AG09319 (cell line): ENCODE data around the gene RAI1.

Experiments
- DNase-seq: peaks from one replicate; pipeline ENCODE4 v3.0.0-alpha.2; 2010; ENCODE audit warnings: low read depth; ENCODE audit errors: extremely low read depth
- CTCF ChIP-seq: IDR thresholded peaks from 2 replicates; pipeline ENCODE4 v1.5.1; 2011; ENCODE audit warnings: low read depth, mild to moderate bottlenecking, inconsistent platforms, low read length, moderate library complexity

Gene RAI1

GRCh38 chr17:17766077-17766743 is 85.0 kb downstream of the RAI1 start:
- no peak for DNase-seq
- TF ChIP-seq CTCF, result no peak

DNA sequence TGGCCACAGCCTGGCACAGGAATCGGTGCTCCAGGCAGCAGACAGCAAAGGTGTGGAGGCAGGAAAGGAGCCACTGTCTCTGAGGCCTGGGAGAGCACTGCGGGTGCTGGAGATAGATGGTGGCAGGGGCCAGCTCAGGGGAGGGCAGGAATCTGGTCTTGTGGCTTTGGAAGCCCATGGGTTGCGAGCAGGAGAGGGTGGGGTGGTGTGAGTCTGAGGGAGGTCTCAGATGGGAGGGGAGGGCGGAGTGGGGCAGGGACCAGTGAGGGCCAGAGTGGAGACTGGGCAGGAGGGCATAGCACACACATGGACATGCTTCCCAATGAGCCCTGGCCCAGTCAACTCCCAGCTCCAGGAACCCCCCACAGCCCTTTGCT is 85.5 kb downstream of the RAI1 start:
- no peak for TF ChIP-seq CTCF
- DNase-seq, result no peak

DNA sequence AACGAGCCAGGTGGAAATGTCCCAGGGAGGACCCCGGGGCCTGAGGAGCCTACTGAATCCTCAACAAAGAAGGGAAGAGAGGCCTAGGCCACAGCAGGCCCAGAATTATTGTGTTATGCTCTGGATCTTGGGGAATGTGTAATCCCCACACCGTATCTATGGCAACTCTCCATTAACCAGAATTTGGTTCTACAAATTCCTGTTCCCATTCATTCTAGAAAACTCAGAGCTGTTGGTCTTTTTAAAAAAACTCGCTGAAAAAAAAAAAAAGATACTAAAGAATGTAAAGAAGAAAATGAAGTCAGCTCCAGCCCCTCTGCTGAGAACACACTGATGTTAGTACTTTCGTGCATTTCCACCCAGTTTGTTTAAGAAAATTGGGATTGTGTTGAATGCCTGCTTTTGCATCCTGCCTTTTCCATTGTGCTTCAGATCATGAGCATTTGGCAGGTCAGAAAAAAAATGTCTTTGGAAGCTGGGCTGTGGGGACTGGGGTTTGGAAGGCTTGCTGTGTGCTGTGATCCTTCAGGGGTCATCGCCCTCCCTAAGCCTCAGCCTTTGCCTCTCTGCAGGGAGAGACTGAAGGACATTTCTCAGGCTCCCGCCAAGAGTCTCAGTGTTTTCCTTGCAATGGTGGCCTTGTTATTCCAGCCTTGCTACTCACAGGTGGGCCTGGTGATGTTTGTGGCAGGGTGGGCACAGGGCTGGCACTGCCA is 86.1 kb downstream of the RAI1 start:
- DNase-seq, result no peak

GRCh38 chr17:17767887-17768418 is 86.7 kb downstream of the RAI1 start:
- no peak for TF ChIP-seq CTCF
- no peak for DNase-seq

More for the DNA sequence above, 86.1 kb downstream of the RAI1 start:
- no peak for TF ChIP-seq CTCF

DNA sequence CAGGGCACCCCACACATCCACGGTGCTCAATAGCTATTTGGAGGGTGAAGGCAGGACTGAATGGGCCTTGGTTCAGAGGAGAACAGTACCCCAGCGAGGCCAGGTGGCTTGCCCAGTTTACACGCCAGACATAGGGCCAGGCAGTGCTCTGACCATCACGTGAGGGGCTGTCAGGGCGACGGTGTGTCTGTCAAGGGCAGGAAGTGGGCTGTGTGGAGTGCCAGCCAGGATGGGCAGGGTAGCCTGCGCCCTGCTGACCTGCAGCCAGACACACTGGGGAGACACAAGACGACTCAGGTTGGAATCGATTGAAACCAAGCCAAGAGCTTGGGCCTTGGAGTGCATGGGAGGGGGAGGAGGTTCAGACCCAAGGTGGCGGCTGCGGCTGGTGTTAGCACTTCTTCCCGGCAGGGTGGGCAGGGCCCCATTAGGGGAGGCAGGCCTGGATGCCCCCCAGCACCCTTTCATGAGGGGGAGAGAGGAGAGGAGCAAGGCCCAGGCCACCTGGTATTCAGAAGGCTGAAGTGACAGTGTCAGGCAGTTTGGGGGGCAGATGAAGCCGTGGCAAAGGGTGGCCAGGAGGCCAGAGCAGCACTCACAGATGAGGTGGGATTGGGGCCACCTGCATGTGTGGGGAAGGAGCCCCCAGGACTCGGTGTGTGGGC is 87.3 kb downstream of the RAI1 start:
- DNase-seq, result no peak
- TF ChIP-seq CTCF, result no peak

DNA sequence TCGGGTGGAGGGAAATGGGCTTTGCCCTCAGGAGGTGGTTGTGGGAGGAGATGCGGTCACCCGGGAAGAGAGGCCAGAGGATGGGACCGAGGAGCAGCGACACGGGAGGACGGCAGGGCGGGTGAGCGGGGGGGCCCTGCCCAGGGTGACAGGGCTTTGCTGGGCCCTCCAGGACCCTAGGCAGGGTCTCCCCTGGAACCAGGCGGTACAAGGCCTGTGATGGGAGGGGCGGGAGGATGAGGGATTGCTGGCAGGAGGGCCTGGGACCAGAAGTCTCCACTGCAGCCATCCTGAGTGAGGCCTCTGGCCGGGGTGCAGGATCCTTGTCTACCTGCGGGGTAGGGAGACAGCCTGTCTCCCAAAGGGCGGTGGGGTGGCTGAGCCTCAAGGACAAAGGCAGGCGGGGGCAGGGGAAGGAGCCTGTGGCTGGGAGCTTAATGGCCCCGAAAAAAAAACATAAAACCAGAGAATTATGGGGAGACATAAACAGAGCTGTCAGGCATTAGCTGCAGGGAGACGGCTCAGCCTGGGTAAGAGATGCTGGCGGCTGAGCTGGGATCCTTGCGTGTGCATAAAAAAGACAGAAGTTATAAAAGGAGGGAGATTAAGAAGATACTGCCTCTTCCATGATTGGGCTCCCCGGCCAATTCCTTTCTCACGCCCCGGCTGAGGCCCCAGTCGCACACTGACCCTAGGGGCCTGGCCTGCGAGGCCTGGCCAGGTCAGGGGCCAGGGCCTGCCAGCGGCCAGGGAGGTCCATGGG is 88.8 kb downstream of the RAI1 start:
- no peak for TF ChIP-seq CTCF
- DNase-seq, result no peak
